Panc1 (cell line): Measurements from ENCODE around the gene KANSL1L. TPM values are rescaled to one million over a fixed set of nuclear protein-coding genes. Genes with fewer than 3 reads are reported as not detected.

Experiments
- ATAC-seq: fragments of 200-7000 bp; cut with Tn5 transposase; 2 replicates; pipeline ENCODE4 v1.9.1; 2020; ENCODE audit warnings: mild to moderate bottlenecking, moderate library complexity
- BruUV-seq: library from RNA; stranded (reverse); fragments of 400-500 nt; replicated peaks from 2 replicates; lab custom pipeline; 2021; lab: Mats Ljungman, UMichigan
- CTCF ChIA-PET: fragments of 300-600 bp; sonication (Branson Sonifier 250); formaldehyde crosslinking; loops from one replicate; lab custom pipeline; 2022; ENCODE audit warnings: antibody characterized with exemption; lab: Charles Lee
- POLR2A ChIA-PET: fragments of 300-600 bp; sonication (Branson Sonifier 250); formaldehyde crosslinking; loops from one replicate; lab custom pipeline; 2022; ENCODE audit warnings: antibody characterized with exemption; lab: Charles Lee
- DNase-seq: peaks from one replicate; pipeline ENCODE4 v3.0.0-alpha.2; 2010; ENCODE audit warnings: low read depth, low spot score
- H3K27ac ChIP-seq: 2 replicates; pipeline ENCODE4 v1.5.1; 2011; ENCODE audit warnings: mild to moderate bottlenecking, low read length, inconsistent platforms
- H3K27me3 ChIP-seq: fragments of 200-500 bp; sonication (Bioruptor generic); 2 replicates; pipeline ENCODE4 v1.6.0; 2014; ENCODE audit warnings: low read length, inconsistent platforms; ENCODE audit not compliant: control insufficient read depth, insufficient read depth
- H3K36me3 ChIP-seq: fragments of 200-500 bp; sonication (Bioruptor generic); 2 replicates; pipeline ENCODE4 v1.5.1; 2014; ENCODE audit warnings: inconsistent platforms, mild to moderate bottlenecking, low read length, moderate library complexity; ENCODE audit not compliant: control insufficient read depth, insufficient read depth
- H3K4me1 ChIP-seq: 2 replicates; pipeline ENCODE4 v1.5.1; 2011; ENCODE audit warnings: inconsistent platforms, mild to moderate bottlenecking, low read length, moderate library complexity; ENCODE audit not compliant: control insufficient read depth, insufficient read depth
- H3K4me3 ChIP-seq, 2 experiments: 2 replicates each; pipeline ENCODE4 v1.5.1; 2011 to 2012; ENCODE audit warnings: low read depth in 2 of 2, low read length in 2 of 2, mild to moderate bottlenecking in 2 of 2, inconsistent platforms in 1 of 2, moderate library complexity in 1 of 2
- H3K9me3 ChIP-seq: fragments of 200-500 bp; sonication (Bioruptor generic); 2 replicates; pipeline ENCODE4 v1.5.1; 2014; ENCODE audit warnings: low read depth, mild to moderate bottlenecking, inconsistent platforms, low read length, moderate library complexity; ENCODE audit not compliant: control insufficient read depth, insufficient read depth
- POLR2AphosphoS5 ChIP-seq: IDR thresholded peaks from 2 replicates; pipeline ENCODE4 v1.6.1; 2012; ENCODE audit warnings: mild to moderate bottlenecking, low read depth, low read length, moderate library complexity
- SIN3A ChIP-seq: IDR thresholded peaks from 2 replicates; pipeline ENCODE4 v1.6.1; 2012; ENCODE audit warnings: low read depth, mild to moderate bottlenecking, low read length, moderate library complexity, borderline replicate concordance; ENCODE audit not compliant: insufficient read depth
- TCF7L2 ChIP-seq: IDR thresholded peaks from 2 replicates; pipeline ENCODE4 v1.6.1; 2011; ENCODE audit warnings: mild to moderate bottlenecking, low read depth, low read length, inconsistent platforms
- in situ Hi-C: cut with HindIII; loops from 2 replicates; pipeline ENCODE4 v1.10.0; 2016; ENCODE audit warnings: low sequenced_read_pairs, low pct_unique_long_range_greater_than_20kb
- intact Hi-C: fragments of 100-400 bp; cut with micrococcal nuclease; formaldehyde crosslinking; loops from one replicate; pipeline ENCODE4 v1.10.0; 2022; ENCODE audit not compliant: unreplicated experiment
- total RNA-seq: library from RNA; stranded (reverse); gene quantifications from one replicate; pipeline ENCODE4 v1.2.1, GENCODE V29; 2021; ENCODE audit not compliant: unreplicated experiment
- TF ChIP-seq, protein P1 (sequence below): fragments of 450-650 bp; IDR thresholded peaks from 2 replicates; pipeline ENCODE4 v1.5.1; 2017; ENCODE audit warnings: mild to moderate bottlenecking
- TF ChIP-seq, protein P2 (sequence below), 2 experiments: IDR thresholded peaks; 2 replicates each; pipeline ENCODE4 v1.6.1; 2011 to 2012; ENCODE audit warnings: low read depth in 2 of 2, control low read depth in 1 of 2, low read length in 1 of 2, mild to moderate bottlenecking in 1 of 2, moderate library complexity in 1 of 2; ENCODE audit not compliant: insufficient read depth in 1 of 2

Gene KANSL1L
- total RNA-seq, 1 experiment from 2014 or later, result 10.5 TPM

DNA sequence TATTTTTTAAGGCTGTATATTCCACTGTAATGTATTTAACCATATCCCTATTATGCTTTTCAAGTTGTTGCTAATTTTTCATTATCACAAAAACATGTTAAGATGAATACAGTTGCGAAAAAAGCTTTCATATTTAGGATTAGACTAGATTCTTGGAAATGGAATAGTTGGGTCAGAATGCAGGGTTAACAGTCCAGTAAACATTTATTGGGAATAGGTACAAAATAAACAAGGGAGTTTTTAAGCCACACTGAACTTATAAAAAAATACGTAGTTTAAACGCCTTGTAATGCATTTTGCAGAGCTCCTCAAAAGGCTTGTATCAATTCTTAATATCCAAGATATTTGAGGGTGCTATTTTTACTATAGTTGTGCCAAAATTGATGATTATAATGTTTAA is 133.1 kb downstream of the KANSL1L start:
- Histone ChIP-seq H3K4me1 (no peaks in the 10 kb centered on the region), H3K27me3 (no peaks in the 10 kb centered on the region), H3K4me3 (no peak overlapping the region), H3K36me3 (no peaks in the 10 kb centered on the region; the same call in 1 of the 2 replicates), H3K9me3 (no peaks in the 10 kb centered on the region), H3K27ac (no peak overlapping the region)
- intact Hi-C loops, result no loop called here
- POLR2A ChIA-PET, result no interaction called here
- TF ChIP-seq TCF7L2, result no peak
- TF ChIP-seq POLR2AphosphoS5, result no peak
- CTCF ChIA-PET, result no interaction called here
- in situ Hi-C loops, result no loop called here
- no peak for DNase-seq
- no peak for ATAC-seq
- no TSS peak for BruUV-seq

DNA sequence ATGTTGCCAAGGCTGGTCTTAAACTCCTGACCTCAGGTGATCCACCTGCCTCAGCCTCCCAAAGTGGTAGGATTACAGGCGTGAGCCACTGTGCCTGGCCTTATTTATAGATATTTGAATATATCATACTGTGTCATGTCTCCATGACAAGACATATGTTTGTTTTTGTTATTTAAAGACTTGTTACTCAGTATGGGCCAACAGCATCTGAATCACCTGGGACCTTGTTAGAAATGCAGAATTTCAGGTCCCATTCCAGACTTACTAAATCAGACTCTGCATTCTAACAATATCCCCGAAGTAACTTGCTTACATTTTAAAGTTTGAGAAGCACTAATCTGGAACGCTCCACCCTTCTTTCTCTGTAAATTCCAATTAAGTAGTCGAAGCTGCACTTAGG is 135.5 kb downstream of the KANSL1L start:
- Histone ChIP-seq H3K4me3 (no peak overlapping the region), H3K27me3 (no peaks in the 10 kb centered on the region), H3K36me3 (no peaks in the 10 kb centered on the region; the same call in 1 of the 2 replicates), H3K27ac (no peak overlapping the region), H3K4me1 (no peaks in the 10 kb centered on the region), H3K9me3 (no peaks in the 10 kb centered on the region)
- intact Hi-C loops, result no loop called here
- in situ Hi-C loops, result no loop called here
- POLR2A ChIA-PET, result no interaction called here
- BruUV-seq, result no TSS peak
- ATAC-seq (no peak), DNase-seq (no peak)
- CTCF ChIA-PET, result no interaction called here
- TF ChIP-seq POLR2AphosphoS5, result no peak

DNA sequence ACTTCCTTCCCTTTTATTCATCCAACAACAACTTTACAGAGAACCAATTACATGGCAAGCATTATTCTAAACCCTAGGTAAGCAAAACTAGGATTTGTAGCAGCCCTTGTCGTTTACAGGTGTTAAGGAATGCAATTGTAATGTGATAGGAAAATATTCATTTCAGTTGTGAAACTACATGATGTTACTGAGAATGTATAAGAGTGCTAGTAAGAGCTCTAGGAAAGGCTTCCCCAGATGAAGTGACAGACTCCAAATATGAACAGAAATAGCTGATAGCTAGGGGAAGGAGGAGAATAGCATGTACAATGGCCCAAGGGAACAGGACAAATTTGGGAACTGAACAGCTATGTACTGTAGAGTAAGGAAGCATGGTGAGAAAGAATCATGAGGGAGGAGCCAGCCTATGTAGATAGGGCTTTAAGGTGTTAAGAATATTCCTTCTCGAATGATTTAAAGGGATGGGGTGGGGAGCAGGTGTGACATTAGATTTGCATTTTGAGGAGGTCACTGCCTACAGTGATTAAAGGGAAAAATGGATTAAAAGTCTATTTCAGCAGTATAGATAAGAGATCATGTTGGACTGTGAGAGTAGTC is 137.0 kb downstream of the KANSL1L start:
- DNase-seq, result no peak
- Histone ChIP-seq H3K4me3 (no peak overlapping the region), H3K27me3 (no peaks in the 10 kb centered on the region), H3K4me1 (no peaks in the 10 kb centered on the region), H3K27ac (no peak overlapping the region), H3K36me3 (peaks cover 3% of the 10 kb centered on the region; the same call in 1 of the 2 replicates), H3K9me3 (no peaks in the 10 kb centered on the region)
- ChIA-PET POLR2A (no interaction called here), CTCF (no interaction called here)
- intact Hi-C loops, result no loop called here
- peak; percentile 53 for ATAC-seq
- in situ Hi-C loops, result no loop called here
- BruUV-seq, result no TSS peak
- TF ChIP-seq SIN3A, result no peak
- TF ChIP-seq, protein P1, sequence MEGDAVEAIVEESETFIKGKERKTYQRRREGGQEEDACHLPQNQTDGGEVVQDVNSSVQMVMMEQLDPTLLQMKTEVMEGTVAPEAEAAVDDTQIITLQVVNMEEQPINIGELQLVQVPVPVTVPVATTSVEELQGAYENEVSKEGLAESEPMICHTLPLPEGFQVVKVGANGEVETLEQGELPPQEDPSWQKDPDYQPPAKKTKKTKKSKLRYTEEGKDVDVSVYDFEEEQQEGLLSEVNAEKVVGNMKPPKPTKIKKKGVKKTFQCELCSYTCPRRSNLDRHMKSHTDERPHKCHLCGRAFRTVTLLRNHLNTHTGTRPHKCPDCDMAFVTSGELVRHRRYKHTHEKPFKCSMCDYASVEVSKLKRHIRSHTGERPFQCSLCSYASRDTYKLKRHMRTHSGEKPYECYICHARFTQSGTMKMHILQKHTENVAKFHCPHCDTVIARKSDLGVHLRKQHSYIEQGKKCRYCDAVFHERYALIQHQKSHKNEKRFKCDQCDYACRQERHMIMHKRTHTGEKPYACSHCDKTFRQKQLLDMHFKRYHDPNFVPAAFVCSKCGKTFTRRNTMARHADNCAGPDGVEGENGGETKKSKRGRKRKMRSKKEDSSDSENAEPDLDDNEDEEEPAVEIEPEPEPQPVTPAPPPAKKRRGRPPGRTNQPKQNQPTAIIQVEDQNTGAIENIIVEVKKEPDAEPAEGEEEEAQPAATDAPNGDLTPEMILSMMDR, result no peak
- no peak for TF ChIP-seq TCF7L2
- no peak for TF ChIP-seq POLR2AphosphoS5
- TF ChIP-seq, protein P2, sequence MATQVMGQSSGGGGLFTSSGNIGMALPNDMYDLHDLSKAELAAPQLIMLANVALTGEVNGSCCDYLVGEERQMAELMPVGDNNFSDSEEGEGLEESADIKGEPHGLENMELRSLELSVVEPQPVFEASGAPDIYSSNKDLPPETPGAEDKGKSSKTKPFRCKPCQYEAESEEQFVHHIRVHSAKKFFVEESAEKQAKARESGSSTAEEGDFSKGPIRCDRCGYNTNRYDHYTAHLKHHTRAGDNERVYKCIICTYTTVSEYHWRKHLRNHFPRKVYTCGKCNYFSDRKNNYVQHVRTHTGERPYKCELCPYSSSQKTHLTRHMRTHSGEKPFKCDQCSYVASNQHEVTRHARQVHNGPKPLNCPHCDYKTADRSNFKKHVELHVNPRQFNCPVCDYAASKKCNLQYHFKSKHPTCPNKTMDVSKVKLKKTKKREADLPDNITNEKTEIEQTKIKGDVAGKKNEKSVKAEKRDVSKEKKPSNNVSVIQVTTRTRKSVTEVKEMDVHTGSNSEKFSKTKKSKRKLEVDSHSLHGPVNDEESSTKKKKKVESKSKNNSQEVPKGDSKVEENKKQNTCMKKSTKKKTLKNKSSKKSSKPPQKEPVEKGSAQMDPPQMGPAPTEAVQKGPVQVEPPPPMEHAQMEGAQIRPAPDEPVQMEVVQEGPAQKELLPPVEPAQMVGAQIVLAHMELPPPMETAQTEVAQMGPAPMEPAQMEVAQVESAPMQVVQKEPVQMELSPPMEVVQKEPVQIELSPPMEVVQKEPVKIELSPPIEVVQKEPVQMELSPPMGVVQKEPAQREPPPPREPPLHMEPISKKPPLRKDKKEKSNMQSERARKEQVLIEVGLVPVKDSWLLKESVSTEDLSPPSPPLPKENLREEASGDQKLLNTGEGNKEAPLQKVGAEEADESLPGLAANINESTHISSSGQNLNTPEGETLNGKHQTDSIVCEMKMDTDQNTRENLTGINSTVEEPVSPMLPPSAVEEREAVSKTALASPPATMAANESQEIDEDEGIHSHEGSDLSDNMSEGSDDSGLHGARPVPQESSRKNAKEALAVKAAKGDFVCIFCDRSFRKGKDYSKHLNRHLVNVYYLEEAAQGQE (IDR thresholded peaks at IDR 0.05; ENCODE audit: insufficient read depth in 1 of 2, low read depth in 2 of 2, low read length in 1 of 2), result no peak
